Liver (tissue), 3 donors: ENCODE measurements around the gene CELA1.
"Not testable (repeated sequence)": the region's sequence is repeated elsewhere in the genome, so short reads cannot be mapped to it uniquely, and the experiment has no call there.

ENCODE experiments used
- CTCF ChIP-seq: fragments of 150-350 bp; IDR thresholded peaks from 2 replicates; pipeline ENCODE4 v1.5.1; 2017; ENCODE audit warnings: improper control_type of control experiment, low read depth, low read length; ENCODE audit not compliant: missing input control
- FOXA1 ChIP-seq: IDR thresholded peaks from 2 replicates; pipeline ENCODE4 v1.6.1; 2016; ENCODE audit warnings: antibody characterized with exemption
- FOXA2 ChIP-seq: IDR thresholded peaks from 2 replicates; pipeline ENCODE4 v1.6.1; 2016; ENCODE audit warnings: antibody characterized with exemption
- GABPA ChIP-seq, 2 donors: IDR thresholded peaks in 1 of 2; conservative IDR thresholded peaks in 1 of 2; 2 replicates each; pipeline ENCODE4 v1.6.1; 2016; ENCODE audit warnings: antibody characterized with exemption in 2 of 2, mild to moderate bottlenecking in 1 of 2, moderate library complexity in 1 of 2
- HNF4A ChIP-seq, 2 donors: conservative IDR thresholded peaks; 2 replicates each; pipeline ENCODE4 v1.6.1; 2016; ENCODE audit warnings: antibody characterized with exemption in 2 of 2, mild to moderate bottlenecking in 2 of 2
- HNF4G ChIP-seq: IDR thresholded peaks from 2 replicates; pipeline ENCODE4 v1.6.1; 2016; ENCODE audit warnings: antibody characterized with exemption
- MAX ChIP-seq: IDR thresholded peaks from 2 replicates; pipeline ENCODE4 v1.6.1; 2016; ENCODE audit warnings: antibody characterized with exemption
- RAD21 ChIP-seq, 2 donors: IDR thresholded peaks; 2 replicates each; pipeline ENCODE4 v1.6.1; 2016; ENCODE audit warnings: antibody characterized with exemption in 2 of 2, mild to moderate bottlenecking in 2 of 2
- REST ChIP-seq: IDR thresholded peaks from 2 replicates; pipeline ENCODE4 v1.6.1; 2016; ENCODE audit warnings: antibody characterized with exemption, mild to moderate bottlenecking
- SP1 ChIP-seq: IDR thresholded peaks from 2 replicates; pipeline ENCODE4 v1.6.1; 2018; ENCODE audit warnings: antibody characterized with exemption, mild to moderate bottlenecking
- TAF1 ChIP-seq: conservative IDR thresholded peaks from 2 replicates; pipeline ENCODE4 v1.6.1; 2016; ENCODE audit warnings: antibody characterized with exemption, mild to moderate bottlenecking
- YY1 ChIP-seq: IDR thresholded peaks from 2 replicates; pipeline ENCODE4 v1.6.1; 2016; ENCODE audit warnings: antibody characterized with exemption, mild to moderate bottlenecking
- ZBTB33 ChIP-seq: IDR thresholded peaks from 2 replicates; pipeline ENCODE4 v1.6.1; 2016; ENCODE audit warnings: antibody characterized with exemption
- donor health status: healthy.
- donor health status: healthy.

- not testable (repeated sequence) for TF ChIP-seq CTCF; FOXA2; GABPA (IDR thresholded peaks at IDR 0.05 in 1 of 2, conservative IDR thresholded peaks at IDR 0.05 in 1 of 2); HNF4A (conservative IDR thresholded peaks at IDR 0.05); SP1; TAF1; REST; YY1; HNF4G; MAX; ZBTB33; FOXA1; RAD21 (IDR thresholded peaks at IDR 0.05)
Observed at GRCh38 chr12:51300768-51301167, 45.7 kb downstream of the CELA1 start.
